ENCODE data around the gene CNGA3.

Gene CNGA3

GRCh38 chr2:98445683-98446581 is 99.7 kb downstream of the CNGA3 start:
- peak; percentile 45 for DNase-seq

GRCh38 chr2:98446850-98447249 is 100.6 kb downstream of the CNGA3 start:
- no peak for DNase-seq
